22Rv1 (cell line): Measurements from ENCODE around the gene ISCA2.
A peak's percentile ranks its signal among the peaks of the same experiment; 100 is the strongest.

ENCODE experiments used
- H3K27ac ChIP-seq: fragments of 450-650 bp; 2 replicates; pipeline ENCODE4 v1.5.1; 2017
- CTCF ChIP-seq: fragments of 450-650 bp; IDR thresholded peaks from 2 replicates; pipeline ENCODE4 v1.5.1; 2017; ENCODE audit warnings: mild to moderate bottlenecking
- ZFX ChIP-seq: fragments of 450-650 bp; IDR thresholded peaks from 2 replicates; pipeline ENCODE4 v1.6.1; 2017; ENCODE audit warnings: antibody characterized with exemption, borderline replicate concordance

ISCA2 gene

GRCh38 chr14:74483321-74483720, 10.2 kb upstream of the ISCA2 start:
- no peak overlapping the region for H3K27ac ChIP-seq

GRCh38 chr14:74486164-74486563, 7.4 kb upstream of the ISCA2 start:
- H3K27ac ChIP-seq, result no peak overlapping the region
- TF ChIP-seq CTCF (no peak), ZFX (no peak)

More at GRCh38 chr14:74483321-74483720, 10.2 kb upstream of the ISCA2 start:
- TF ChIP-seq CTCF, result no peak
- no peak for TF ChIP-seq ZFX

- TF ChIP-seq CTCF (no peak), ZFX (no peak)
- H3K27ac ChIP-seq, result no peak overlapping the region
These were observed 4.7 kb upstream of the ISCA2 start for GRCh38 chr14:74488786-74489397.

- TF ChIP-seq CTCF (no peak), ZFX (no peak)
- no peak overlapping the region for H3K27ac ChIP-seq
These were observed 3.1 kb upstream of the ISCA2 start for GRCh38 chr14:74490486-74490885.

- peak overlapping the region; percentile 70 for H3K27ac ChIP-seq
- TF ChIP-seq CTCF (peak; percentile 77), ZFX (no peak)
These were observed 1.4 kb upstream of the ISCA2 start for GRCh38 chr14:74491956-74492775.

GRCh38 chr14:74492776-74493342, 706 bp upstream of the ISCA2 start, which contains the start of gene NPC2:
Gene NPC2, minus strand, starts transcription at chr14:74493305. Its CDS starts 31 bp downstream, at chr14:74493274.
- TF ChIP-seq ZFX (no peak), CTCF (no peak; the same call in 1 of the 2 replicates)
- H3K27ac ChIP-seq, result peak within 1 kb of the TSS; percentile 70
